22Rv1 (cell line): ENCODE results near the gene ELAC1.
A peak's percentile ranks its signal among the peaks of the same experiment; 100 is the strongest.

Source experiments
- H3K27ac ChIP-seq: fragments of 450-650 bp; 2 replicates; pipeline ENCODE4 v1.5.1; 2017
- CTCF ChIP-seq: fragments of 450-650 bp; IDR thresholded peaks from 2 replicates; pipeline ENCODE4 v1.5.1; 2017; ENCODE audit warnings: mild to moderate bottlenecking
- ZFX ChIP-seq: fragments of 450-650 bp; IDR thresholded peaks from 2 replicates; pipeline ENCODE4 v1.6.1; 2017; ENCODE audit warnings: antibody characterized with exemption, borderline replicate concordance

ELAC1 gene

GRCh38 chr18:51028201-51028805 is 60.5 kb downstream of the ELAC1 start:
- H3K27ac ChIP-seq, result no peak overlapping the region
- TF ChIP-seq ZFX (no peak), CTCF (no peak)

- no peak for TF ChIP-seq ZFX
- TF ChIP-seq CTCF, result no peak
- H3K27ac ChIP-seq, result peak overlapping the region; percentile 95
Observed at GRCh38 chr18:51029378-51029693, 61.5 kb downstream of the ELAC1 start.

- peak within 1 kb of the TSS; percentile 95 for H3K27ac ChIP-seq
- TF ChIP-seq CTCF (no peak), ZFX (no peak)
Observed at GRCh38 chr18:51029694-51030536, 62.1 kb downstream of the ELAC1 start, which contains the start of gene SMAD4. SMAD4 (plus strand) TSS chr18:51030213; CDS start chr18:51047047, 16,834 bp downstream.

GRCh38 chr18:51030537-51031258 is 62.9 kb downstream of the ELAC1 start:
- TF ChIP-seq CTCF, result no peak
- no peak for TF ChIP-seq ZFX
- H3K27ac ChIP-seq, result peak overlapping the region; percentile 95

- TF ChIP-seq CTCF (no peak), ZFX (no peak)
- no peak overlapping the region for H3K27ac ChIP-seq
Observed at GRCh38 chr18:51032193-51032592, 64.4 kb downstream of the ELAC1 start.

GRCh38 chr18:51037230-51037629 is 69.4 kb downstream of the ELAC1 start:
- no peak overlapping the region for H3K27ac ChIP-seq
- no peak for TF ChIP-seq ZFX
- TF ChIP-seq CTCF, result no peak
